COLO668 (cell line): ENCODE results near the gene EXOSC1.
"Not testable (repeated sequence)": the region's sequence is repeated elsewhere in the genome, so short reads cannot be mapped to it uniquely, and the experiment has no call there.

ENCODE experiments used
- DNase-seq: peaks from one replicate; lab custom pipeline; 2025; ENCODE audit not compliant: unreplicated experiment; lab: John Stamatoyannopoulos, UW

The EXOSC1 gene

GRCh38 chr10:97411406-97411805 lies 34.4 kb downstream of the EXOSC1 start:
- DNase-seq: no peak

- no peak for DNase-seq
Measured at GRCh38 chr10:97408496-97408992, 37.3 kb downstream of the EXOSC1 start.

- DNase-seq: no peak
Measured at GRCh38 chr10:97407952-97408248, 37.9 kb downstream of the EXOSC1 start.

GRCh38 chr10:97407211-97407951 lies 38.4 kb downstream of the EXOSC1 start:
- DNase-seq: peak; percentile 54

- not testable (repeated sequence) for DNase-seq
Measured at GRCh38 chr10:97406483-97406882, 39.3 kb downstream of the EXOSC1 start.

GRCh38 chr10:97406064-97406463 lies 39.7 kb downstream of the EXOSC1 start:
- no peak for DNase-seq

- no peak for DNase-seq
Measured at GRCh38 chr10:97404044-97404443, 41.8 kb downstream of the EXOSC1 start.

GRCh38 chr10:97401455-97401919 lies 44.3 kb downstream of the EXOSC1 start:
- no peak for DNase-seq

- peak; percentile 82 for DNase-seq
Measured at GRCh38 chr10:97400665-97401454, 44.9 kb downstream of the EXOSC1 start, which contains the start of gene RRP12. RRP12 (minus strand) TSS chr10:97401340; CDS start chr10:97401231, 109 bp downstream.

- peak; percentile 62 for DNase-seq
Measured at GRCh38 chr10:97399843-97400545, 45.8 kb downstream of the EXOSC1 start.

- no peak for DNase-seq
Measured at GRCh38 chr10:97396056-97396455, 49.8 kb downstream of the EXOSC1 start.

- no peak for DNase-seq
Measured at GRCh38 chr10:97393034-97393573, 52.7 kb downstream of the EXOSC1 start.

GRCh38 chr10:97390091-97390490 lies 55.7 kb downstream of the EXOSC1 start:
- no peak for DNase-seq

- DNase-seq: no peak
Measured at GRCh38 chr10:97388152-97388551, 57.7 kb downstream of the EXOSC1 start.
